ENCODE data around the gene CCDC187.

GRCh38 chr9:136284311-136284710 lies 19.6 kb downstream of the CCDC187 start:
- no peak for TF ChIP-seq CTCF (conservative IDR thresholded peaks at IDR 0.05; ENCODE audit: low read depth, low read length)
- TF ChIP-seq EZH2 (IDR thresholded peaks at IDR 0.05; ENCODE audit: borderline replicate concordance, low read depth, low read length, poor library complexity, severe bottlenecking) = no peak
